Measurements from ENCODE around the gene TBL1X. TPM values are rescaled to one million over a fixed set of nuclear protein-coding genes. Genes with fewer than 3 reads are reported as not detected.
"Not testable (repeated sequence)": the region's sequence is repeated elsewhere in the genome, so short reads cannot be mapped to it uniquely, and the experiment has no call there.

Gene TBL1X
- total RNA-seq, 4 donors from 2014 or later = 25.3 to 54.1 (median 38.2) TPM

DNA sequence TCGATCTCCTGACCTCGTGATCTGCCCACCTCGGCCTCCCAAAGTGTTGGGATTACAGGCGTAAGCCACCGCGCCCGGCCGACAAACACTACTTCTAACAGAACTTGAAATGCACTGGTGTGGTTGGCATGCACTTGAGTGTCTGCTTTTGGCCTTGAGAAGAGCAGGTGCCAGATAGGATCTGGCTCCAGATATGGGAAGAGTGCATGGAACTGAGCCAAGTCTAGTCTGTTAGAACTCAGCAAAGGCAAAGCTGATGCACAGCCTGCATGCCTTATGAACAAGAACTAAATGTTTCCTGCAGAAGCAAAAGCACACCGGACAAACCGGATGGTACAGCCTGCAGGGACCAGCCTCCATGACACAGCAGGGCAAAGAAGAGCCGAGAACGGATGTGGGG, 35.1 kb upstream of the TBL1X start:
- Histone ChIP-seq H3K9me3 (peaks cover 0 to 9% (median 0%) of the 10 kb centered on the region in 4 donors), H3K4me3 (no peak overlapping the region)
- intact Hi-C loops (cut with DNase I) = no loop called here

DNA sequence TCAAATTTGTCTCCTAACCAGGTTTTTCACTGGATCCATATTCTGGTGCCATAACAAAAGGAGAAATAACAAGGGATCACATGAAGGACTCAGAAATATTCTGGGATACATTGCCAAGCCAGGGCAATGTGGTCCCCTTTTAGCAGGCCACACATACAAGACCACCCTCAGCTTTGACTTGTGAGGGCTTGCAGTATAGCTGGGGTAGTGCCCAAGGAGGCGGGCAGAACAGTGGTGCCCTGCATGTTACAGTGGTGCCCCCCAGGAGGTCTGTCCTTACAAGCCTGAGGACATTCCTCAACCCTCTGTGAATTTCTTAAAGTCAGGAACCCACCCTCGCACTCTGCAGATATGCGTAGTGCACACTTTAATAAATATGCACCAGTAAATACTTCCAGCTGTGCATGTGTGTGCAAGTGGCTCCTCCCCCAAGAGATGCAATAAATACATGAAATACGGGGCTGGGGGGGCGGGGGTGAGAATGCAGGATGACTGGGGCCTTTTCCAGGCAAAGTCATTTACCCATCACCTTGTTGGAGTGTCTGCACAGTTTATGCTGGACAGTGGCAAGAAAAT, 34.4 kb upstream of the TBL1X start:
- Histone ChIP-seq H3K4me1 (no peaks in the 10 kb centered on the region), H3K9me3 (peaks cover 0 to 9% (median 0%) of the 10 kb centered on the region in 4 donors), H3K27me3 (no peaks in the 10 kb centered on the region), H3K36me3 (no peaks in the 10 kb centered on the region), H3K27ac (replicated peaks in 1 of 4) (no peak overlapping the region), H3K4me3 (no peak overlapping the region)
- DNase-seq (ENCODE audit: extremely low spot score) = no peak
- intact Hi-C loops (cut with DNase I) = no loop called here
- 70% methylated on average over 3 of the region's 5 CpGs for WGBS
- TF ChIP-seq EP300 (IDR thresholded peaks at IDR 0.05) (no peak), POLR2A (IDR thresholded peaks at IDR 0.05; ENCODE audit: low read depth) (no peak), POLR2AphosphoS5 (IDR thresholded peaks at IDR 0.05) (no peak)
- TF ChIP-seq, protein P1, sequence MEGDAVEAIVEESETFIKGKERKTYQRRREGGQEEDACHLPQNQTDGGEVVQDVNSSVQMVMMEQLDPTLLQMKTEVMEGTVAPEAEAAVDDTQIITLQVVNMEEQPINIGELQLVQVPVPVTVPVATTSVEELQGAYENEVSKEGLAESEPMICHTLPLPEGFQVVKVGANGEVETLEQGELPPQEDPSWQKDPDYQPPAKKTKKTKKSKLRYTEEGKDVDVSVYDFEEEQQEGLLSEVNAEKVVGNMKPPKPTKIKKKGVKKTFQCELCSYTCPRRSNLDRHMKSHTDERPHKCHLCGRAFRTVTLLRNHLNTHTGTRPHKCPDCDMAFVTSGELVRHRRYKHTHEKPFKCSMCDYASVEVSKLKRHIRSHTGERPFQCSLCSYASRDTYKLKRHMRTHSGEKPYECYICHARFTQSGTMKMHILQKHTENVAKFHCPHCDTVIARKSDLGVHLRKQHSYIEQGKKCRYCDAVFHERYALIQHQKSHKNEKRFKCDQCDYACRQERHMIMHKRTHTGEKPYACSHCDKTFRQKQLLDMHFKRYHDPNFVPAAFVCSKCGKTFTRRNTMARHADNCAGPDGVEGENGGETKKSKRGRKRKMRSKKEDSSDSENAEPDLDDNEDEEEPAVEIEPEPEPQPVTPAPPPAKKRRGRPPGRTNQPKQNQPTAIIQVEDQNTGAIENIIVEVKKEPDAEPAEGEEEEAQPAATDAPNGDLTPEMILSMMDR (IDR thresholded peaks at IDR 0.05) = no peak

More for the DNA sequence above, 35.1 kb upstream of the TBL1X start:
- H3K4me1 ChIP-seq = no peaks in the 10 kb centered on the region
- 80% methylated on average over 11 of the region's 12 CpGs for WGBS
- no peak overlapping the region for H3K27ac ChIP-seq (replicated peaks in 1 of 4)
- H3K36me3 ChIP-seq = no peaks in the 10 kb centered on the region
- H3K27me3 ChIP-seq = no peaks in the 10 kb centered on the region
- no peak for DNase-seq (ENCODE audit: extremely low spot score)
- TF ChIP-seq POLR2A (IDR thresholded peaks at IDR 0.05; ENCODE audit: low read depth) = no peak
- no peak for TF ChIP-seq POLR2AphosphoS5 (IDR thresholded peaks at IDR 0.05)
- TF ChIP-seq, protein P1 (IDR thresholded peaks at IDR 0.05) = no peak
- no peak for TF ChIP-seq EP300 (IDR thresholded peaks at IDR 0.05)

DNA sequence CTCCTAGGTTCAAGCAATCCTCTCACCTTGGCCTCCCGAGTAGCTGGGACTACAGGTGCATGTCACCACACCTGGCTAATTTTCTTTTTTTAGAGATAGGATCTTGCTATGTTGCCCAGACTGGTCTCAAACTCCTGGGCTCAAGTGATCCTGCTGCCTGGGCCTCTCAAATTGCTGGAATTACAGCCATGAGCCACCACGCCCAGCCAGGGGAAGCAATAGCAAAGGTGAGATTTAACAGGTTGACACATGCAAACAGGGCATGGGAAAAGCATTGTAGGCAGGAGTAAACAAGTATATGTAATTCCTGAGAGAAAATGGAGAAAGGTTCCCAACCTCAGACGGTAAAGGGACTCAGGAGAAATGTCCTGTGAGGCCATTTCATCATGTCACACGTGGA, 33.6 kb upstream of the TBL1X start:
- WGBS = 79% methylated on average over 4 of the region's 4 CpGs

DNA sequence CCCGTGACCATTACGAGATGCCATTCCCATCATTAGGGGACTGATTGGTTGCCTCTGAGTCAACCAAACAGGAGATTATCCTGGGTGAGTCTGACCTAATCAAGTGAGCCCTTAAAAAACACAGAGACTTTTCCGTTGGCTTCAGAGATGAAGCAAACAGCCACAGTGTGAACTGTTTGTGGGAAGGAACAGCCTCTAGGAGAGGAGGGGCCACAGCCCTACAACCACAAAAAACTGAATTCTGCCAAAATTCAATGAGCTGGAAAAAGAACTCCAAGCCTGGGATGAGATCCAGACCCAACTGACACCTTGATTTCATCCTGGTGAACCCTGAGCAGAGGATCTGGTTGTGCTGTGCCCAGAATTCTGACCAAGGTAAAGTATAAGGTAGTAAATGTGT, 31.3 kb upstream of the TBL1X start:
- H3K27ac ChIP-seq (replicated peaks in 1 of 4) = no peak overlapping the region
- intact Hi-C loops (cut with DNase I) = no loop called here
- H3K9me3 ChIP-seq = no peaks in the 10 kb centered on the region
- H3K36me3 ChIP-seq = no peaks in the 10 kb centered on the region
- no peaks in the 10 kb centered on the region for H3K4me1 ChIP-seq
- H3K27me3 ChIP-seq = no peaks in the 10 kb centered on the region
- no peak for DNase-seq (ENCODE audit: extremely low spot score)
- TF ChIP-seq, protein P1 (IDR thresholded peaks at IDR 0.05) = no peak
- TF ChIP-seq POLR2A (IDR thresholded peaks at IDR 0.05; ENCODE audit: low read depth) = no peak
- TF ChIP-seq EP300 (IDR thresholded peaks at IDR 0.05) = no peak
- TF ChIP-seq POLR2AphosphoS5 (IDR thresholded peaks at IDR 0.05) = no peak
- 86% methylated on average over 3 of the region's 3 CpGs for WGBS
- no peak overlapping the region for H3K4me3 ChIP-seq

More for the DNA sequence above, 33.6 kb upstream of the TBL1X start:
- intact Hi-C loops (cut with DNase I) = no loop called here
- TF ChIP-seq, protein P1 (IDR thresholded peaks at IDR 0.05) = no peak
- TF ChIP-seq POLR2A (IDR thresholded peaks at IDR 0.05; ENCODE audit: low read depth) (no peak), POLR2AphosphoS5 (IDR thresholded peaks at IDR 0.05) (no peak), EP300 (IDR thresholded peaks at IDR 0.05) (no peak)
- Histone ChIP-seq H3K27me3 (no peaks in the 10 kb centered on the region), H3K4me3 (no peak overlapping the region), H3K4me1 (no peaks in the 10 kb centered on the region), H3K36me3 (no peaks in the 10 kb centered on the region), H3K27ac (replicated peaks in 1 of 4) (no peak overlapping the region), H3K9me3 (peaks cover 0 to 9% (median 0%) of the 10 kb centered on the region in 4 donors)
- no peak for DNase-seq (ENCODE audit: extremely low spot score)

DNA sequence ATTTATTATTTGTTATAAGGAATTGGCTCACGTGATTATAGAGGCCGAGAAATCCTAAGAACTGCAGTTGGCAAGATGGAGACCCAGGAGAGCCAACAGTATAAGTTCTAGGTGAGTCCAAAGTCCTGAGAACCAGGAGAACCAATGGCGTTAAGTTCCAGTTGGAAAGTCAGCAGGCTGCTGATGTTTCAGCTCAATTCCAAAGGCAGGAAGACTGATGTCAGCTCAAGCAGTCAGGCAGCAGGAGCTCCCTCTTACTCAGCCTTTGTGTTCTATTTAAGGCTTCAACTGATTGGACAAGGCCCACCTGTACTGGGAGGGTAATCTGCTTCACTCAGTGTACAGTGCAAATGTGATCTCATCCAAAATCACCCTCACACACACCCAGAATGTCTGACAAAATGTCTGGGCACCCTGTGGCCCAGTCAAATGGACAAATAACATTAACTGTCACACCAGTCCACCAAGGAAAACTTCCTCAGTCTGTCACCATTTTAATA, 30.8 kb upstream of the TBL1X start:
- H3K9me3 ChIP-seq = no peaks in the 10 kb centered on the region
- intact Hi-C loops (cut with DNase I) = no loop called here
- no peak overlapping the region for H3K4me3 ChIP-seq
- no peak overlapping the region for H3K27ac ChIP-seq (replicated peaks in 1 of 4)
- TF ChIP-seq POLR2A (IDR thresholded peaks at IDR 0.05; ENCODE audit: low read depth) (no peak), POLR2AphosphoS5 (IDR thresholded peaks at IDR 0.05) (no peak), EP300 (IDR thresholded peaks at IDR 0.05) (no peak)
- TF ChIP-seq, protein P1 (IDR thresholded peaks at IDR 0.05) = no peak
- DNase-seq (ENCODE audit: extremely low spot score) = no peak
- 77% methylated on average over 3 of the region's 3 CpGs for WGBS
- H3K4me1 ChIP-seq = no peaks in the 10 kb centered on the region
- H3K27me3 ChIP-seq = no peaks in the 10 kb centered on the region
- H3K36me3 ChIP-seq = no peaks in the 10 kb centered on the region

DNA sequence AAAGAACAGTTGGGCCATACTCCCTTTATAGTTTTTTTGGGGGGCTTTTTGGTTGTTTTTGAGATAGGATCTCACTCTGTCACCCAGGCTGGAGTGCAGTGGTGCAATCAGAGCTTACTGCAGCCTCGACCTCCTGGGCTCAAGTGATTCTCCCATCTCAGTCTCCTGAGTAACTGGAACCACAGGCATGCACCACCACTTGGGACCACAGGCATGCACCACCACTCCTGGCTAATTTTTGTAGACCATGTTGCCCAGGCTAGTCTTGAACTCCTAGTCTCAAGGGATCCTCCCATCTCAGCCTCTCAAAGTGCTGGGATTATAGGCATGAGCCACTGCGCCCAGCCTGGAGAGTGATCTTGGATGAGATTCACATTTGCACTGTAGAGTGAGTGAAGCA, 29.8 kb upstream of the TBL1X start:
- H3K4me1 ChIP-seq; H3K36me3 ChIP-seq; H3K27ac ChIP-seq (replicated peaks in 1 of 4); H3K9me3 ChIP-seq; H3K27me3 ChIP-seq; intact Hi-C loops (cut with DNase I); H3K4me3 ChIP-seq; DNase-seq (ENCODE audit: extremely low spot score): not testable (repeated sequence)
- 71% methylated on average over 2 of the region's 2 CpGs for WGBS

Data from esophagus muscularis mucosa (tissue), 4 donors.